CD4-positive, alpha-beta T cell treated with Interleukin-15 for 4 hours (primary cell): Measurements from ENCODE around the gene SDF4.
"Not testable (repeated sequence)": the region's sequence is repeated elsewhere in the genome, so short reads cannot be mapped to it uniquely, and the experiment has no call there.

Experiments used
- DNase-seq: peaks from one replicate; pipeline ENCODE4 v3.0.0-alpha.2; 2020; ENCODE audit warnings: low spot score

Gene SDF4

GRCh38 chr1:1198423-1199140 lies 33.2 kb downstream of the SDF4 start:
- DNase-seq, result no peak

- no peak for DNase-seq
Measured at GRCh38 chr1:1197551-1198422, 34.0 kb downstream of the SDF4 start.

GRCh38 chr1:1197188-1197500 lies 34.7 kb downstream of the SDF4 start:
- DNase-seq, result no peak

- DNase-seq, result no peak
Measured at GRCh38 chr1:1196431-1197187, 35.2 kb downstream of the SDF4 start.

GRCh38 chr1:1195726-1196125 lies 36.1 kb downstream of the SDF4 start:
- DNase-seq, result not testable (repeated sequence)

GRCh38 chr1:1194723-1195122 lies 37.1 kb downstream of the SDF4 start:
- DNase-seq, result no peak

GRCh38 chr1:1191734-1192133 lies 40.1 kb downstream of the SDF4 start:
- DNase-seq, result no peak

- no peak for DNase-seq
Measured at GRCh38 chr1:1189111-1189510, 42.7 kb downstream of the SDF4 start.

GRCh38 chr1:1187938-1188337 lies 43.9 kb downstream of the SDF4 start:
- DNase-seq, result no peak

GRCh38 chr1:1185101-1185765 lies 46.6 kb downstream of the SDF4 start:
- DNase-seq, result no peak

- DNase-seq, result no peak
Measured at GRCh38 chr1:1183833-1184775, 47.7 kb downstream of the SDF4 start.

GRCh38 chr1:1183221-1183747 lies 48.5 kb downstream of the SDF4 start:
- no peak for DNase-seq

GRCh38 chr1:1182491-1183220 lies 49.1 kb downstream of the SDF4 start:
- no peak for DNase-seq

- no peak for DNase-seq
Measured at GRCh38 chr1:1181938-1182410, 49.8 kb downstream of the SDF4 start.

GRCh38 chr1:1181129-1181937 lies 50.5 kb downstream of the SDF4 start:
- no peak for DNase-seq

GRCh38 chr1:1179983-1180861 lies 51.6 kb downstream of the SDF4 start:
- DNase-seq, result no peak

GRCh38 chr1:1179346-1179982 lies 52.3 kb downstream of the SDF4 start:
- DNase-seq, result no peak
